ENCODE data around the gene AK3.

The AK3 gene

DNA sequence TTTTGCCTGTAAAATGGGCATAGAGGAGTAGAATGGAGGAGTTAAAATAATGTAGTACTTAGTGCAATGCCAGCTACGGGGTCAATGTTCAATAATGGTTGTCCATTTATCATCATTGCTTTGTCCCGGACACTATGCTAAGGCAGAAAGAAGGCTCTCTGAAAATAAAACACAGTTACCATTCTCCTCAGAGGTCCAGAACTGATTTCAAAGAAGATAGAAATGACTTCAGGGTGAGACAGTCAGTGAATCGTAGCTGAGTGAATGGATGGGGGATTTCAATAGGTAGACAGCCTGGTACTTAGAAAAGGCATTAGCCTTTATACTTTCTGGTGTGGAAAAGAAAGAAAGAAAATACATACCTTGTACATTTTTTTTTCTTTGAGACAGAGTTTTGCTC, 1.2 kb upstream of the AK3 start:
- H3K27ac ChIP-seq (ENCODE audit: low read depth, low read length), result no peak overlapping the region
- H3F3A ChIP-seq (ENCODE audit: insufficient read depth), result peaks cover 14% of the 10 kb centered on the region
- no peaks in the 10 kb centered on the region for H3K9me3 ChIP-seq (ENCODE audit: insufficient read depth, low read length)
- peak overlapping the region; percentile 73 for H3K4me3 ChIP-seq (ENCODE audit: insufficient read depth, low read length, poor library complexity, severe bottlenecking)
- H3K79me2 ChIP-seq (ENCODE audit: insufficient read depth, low read length), result peaks cover 36% of the 10 kb centered on the region
- no peaks in the 10 kb centered on the region for H3K9me2 ChIP-seq (replicated peaks; ENCODE audit: insufficient read depth, low read length)
- no peaks in the 10 kb centered on the region for H3K27me3 ChIP-seq (ENCODE audit: low read length)
- TF ChIP-seq CTCF (IDR thresholded peaks at IDR 0.05; ENCODE audit: insufficient read depth, low read length, poor library complexity, severe bottlenecking) (no peak), EZH2phosphoT487 (conservative IDR thresholded peaks at IDR 0.05; ENCODE audit: low read length) (no peak)
- H4K20me1 ChIP-seq (ENCODE audit: low read depth, low read length), result 0 out of 2 replicates have a peak, but pooled peaks cover 4% of the 10 kb centered on the region
- peak overlapping the region; percentile 76 for H3K4me2 ChIP-seq (ENCODE audit: low read depth, low read length, poor library complexity, severe bottlenecking)
- no peaks in the 10 kb centered on the region for H3K36me3 ChIP-seq (ENCODE audit: low read length)
- no peak overlapping the region for H2AFZ ChIP-seq (ENCODE audit: low read depth, low read length, severe bottlenecking)
- H3K9ac ChIP-seq (ENCODE audit: low read length), result peak overlapping the region; percentile 97; the same call in 1 of the 2 replicates

- Histone ChIP-seq H2AFZ (ENCODE audit: low read depth, low read length, severe bottlenecking) (peak overlapping the region; percentile 96), H3K4me3 (ENCODE audit: insufficient read depth, low read length, poor library complexity, severe bottlenecking) (peak overlapping the region; percentile 73), H3K27ac (ENCODE audit: low read depth, low read length) (no peak overlapping the region), H3K36me3 (ENCODE audit: low read length) (no peaks in the 10 kb centered on the region), H3K9me3 (ENCODE audit: insufficient read depth, low read length) (no peaks in the 10 kb centered on the region), H3K79me2 (ENCODE audit: insufficient read depth, low read length) (peaks cover 43% of the 10 kb centered on the region), H3F3A (ENCODE audit: insufficient read depth) (peaks cover 14% of the 10 kb centered on the region), H3K9me2 (replicated peaks; ENCODE audit: insufficient read depth, low read length) (no peaks in the 10 kb centered on the region), H4K20me1 (ENCODE audit: low read depth, low read length) (0 out of 2 replicates have a peak, but pooled peaks cover 4% of the 10 kb centered on the region), H3K9ac (ENCODE audit: low read length) (peak overlapping the region; percentile 97), H3K27me3 (ENCODE audit: low read length) (no peaks in the 10 kb centered on the region), H3K4me2 (ENCODE audit: low read depth, low read length, poor library complexity, severe bottlenecking) (peak overlapping the region; percentile 76)
- TF ChIP-seq EZH2phosphoT487 (conservative IDR thresholded peaks at IDR 0.05; ENCODE audit: low read length), result no peak
- no peak for TF ChIP-seq CTCF (IDR thresholded peaks at IDR 0.05; ENCODE audit: insufficient read depth, low read length, poor library complexity, severe bottlenecking)
Observed at GRCh38 chr9:4741365-4742089, 525 bp upstream of the AK3 start.

DNA sequence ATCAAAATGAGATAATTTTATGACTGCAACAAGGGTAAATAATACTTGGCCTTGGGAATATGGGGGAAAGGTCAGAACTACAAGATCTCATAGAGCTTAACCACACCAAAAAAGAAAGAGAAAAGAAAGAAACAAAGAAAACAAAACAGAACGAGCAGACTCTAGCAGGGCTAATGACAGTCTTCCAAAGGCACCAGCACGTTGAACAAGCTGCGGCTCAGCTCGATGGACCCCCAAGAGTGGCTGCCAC, 689 bp downstream of the AK3 start:
- 0 out of 2 replicates have a peak, but pooled peaks cover 4% of the 10 kb centered on the region for H4K20me1 ChIP-seq (ENCODE audit: low read depth, low read length)
- TF ChIP-seq EZH2phosphoT487 (conservative IDR thresholded peaks at IDR 0.05; ENCODE audit: low read length) (no peak), CTCF (IDR thresholded peaks at IDR 0.05; ENCODE audit: insufficient read depth, low read length, poor library complexity, severe bottlenecking) (no peak)
- no peaks in the 10 kb centered on the region for H3K27me3 ChIP-seq (ENCODE audit: low read length)
- peak overlapping the region; percentile 75 for H3K27ac ChIP-seq (ENCODE audit: low read depth, low read length)
- peaks cover 52% of the 10 kb centered on the region for H3K79me2 ChIP-seq (ENCODE audit: insufficient read depth, low read length)
- H3F3A ChIP-seq (ENCODE audit: insufficient read depth), result peaks cover 14% of the 10 kb centered on the region
- no peaks in the 10 kb centered on the region for H3K9me3 ChIP-seq (ENCODE audit: insufficient read depth, low read length)
- H3K4me2 ChIP-seq (ENCODE audit: low read depth, low read length, poor library complexity, severe bottlenecking), result peak overlapping the region; percentile 76
- H3K9ac ChIP-seq (ENCODE audit: low read length), result peak overlapping the region; percentile 97
- H3K4me3 ChIP-seq (ENCODE audit: insufficient read depth, low read length, poor library complexity, severe bottlenecking), result peak overlapping the region; percentile 73
- no peaks in the 10 kb centered on the region for H3K9me2 ChIP-seq (replicated peaks; ENCODE audit: insufficient read depth, low read length)
- H3K36me3 ChIP-seq (ENCODE audit: low read length), result no peaks in the 10 kb centered on the region
- peak overlapping the region; percentile 90 for H2AFZ ChIP-seq (ENCODE audit: low read depth, low read length, severe bottlenecking)
